ENCODE data around the gene EMILIN3.

DNA sequence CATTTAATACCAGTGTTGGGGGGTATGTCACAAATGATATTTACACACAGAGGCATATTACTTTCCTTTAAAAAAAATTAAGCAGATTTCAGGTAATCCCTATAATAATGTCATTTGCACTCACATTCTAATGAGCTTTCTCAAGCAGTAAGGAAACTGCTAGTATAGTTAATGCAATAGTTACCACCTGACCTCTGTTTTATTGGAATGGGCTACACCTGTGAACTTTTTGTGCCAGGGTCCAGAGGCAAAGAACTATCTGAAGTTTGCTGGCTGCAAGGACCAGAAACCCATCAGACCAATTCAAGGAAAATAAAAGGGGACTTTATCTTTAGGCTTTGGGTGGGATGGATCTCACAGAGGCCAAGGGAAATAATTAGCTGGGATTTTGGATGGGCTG is 46.2 kb downstream of the EMILIN3 start:
- TF ChIP-seq CTCF (IDR thresholded peaks at IDR 0.05; ENCODE audit: control extremely low read depth in 1 of 3, insufficient read depth in 1 of 3, low read depth in 1 of 3, low read length in 3 of 3) (no peak), EP300 (IDR thresholded peaks at IDR 0.05; ENCODE audit: borderline replicate concordance in 1 of 2, low read depth in 2 of 2, low read length in 2 of 2) (no peak)

Data from H1 (cell line).